Measurements from ENCODE around the gene G6PC1.

G6PC1 gene

DNA sequence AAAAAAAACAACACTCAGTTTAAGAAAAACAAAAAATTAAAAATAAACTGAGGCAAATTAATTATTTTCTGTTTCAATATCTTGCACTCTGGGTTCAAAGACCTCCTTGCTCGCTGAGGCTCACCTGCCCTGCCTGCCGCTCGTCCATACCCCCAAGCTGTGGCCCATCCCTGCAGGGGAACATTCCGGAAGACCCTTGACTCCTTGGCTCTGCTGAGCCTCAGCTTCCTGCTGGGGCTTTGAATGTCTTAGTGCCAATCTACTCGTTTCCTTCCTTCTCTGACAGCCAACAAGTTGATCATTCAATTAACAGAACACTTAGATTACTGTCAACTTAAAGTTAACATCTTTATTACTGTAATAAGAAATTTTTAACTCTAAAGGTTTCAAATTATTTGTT lies 24.3 kb downstream of the G6PC1 start (continued):
- TF ChIP-seq ZNF133 (tag by site-specific recombination; IDR thresholded peaks at IDR 0.05) (no peak), ZNF426 (tag by site-specific recombination; IDR thresholded peaks at IDR 0.05) (no peak)

DNA sequence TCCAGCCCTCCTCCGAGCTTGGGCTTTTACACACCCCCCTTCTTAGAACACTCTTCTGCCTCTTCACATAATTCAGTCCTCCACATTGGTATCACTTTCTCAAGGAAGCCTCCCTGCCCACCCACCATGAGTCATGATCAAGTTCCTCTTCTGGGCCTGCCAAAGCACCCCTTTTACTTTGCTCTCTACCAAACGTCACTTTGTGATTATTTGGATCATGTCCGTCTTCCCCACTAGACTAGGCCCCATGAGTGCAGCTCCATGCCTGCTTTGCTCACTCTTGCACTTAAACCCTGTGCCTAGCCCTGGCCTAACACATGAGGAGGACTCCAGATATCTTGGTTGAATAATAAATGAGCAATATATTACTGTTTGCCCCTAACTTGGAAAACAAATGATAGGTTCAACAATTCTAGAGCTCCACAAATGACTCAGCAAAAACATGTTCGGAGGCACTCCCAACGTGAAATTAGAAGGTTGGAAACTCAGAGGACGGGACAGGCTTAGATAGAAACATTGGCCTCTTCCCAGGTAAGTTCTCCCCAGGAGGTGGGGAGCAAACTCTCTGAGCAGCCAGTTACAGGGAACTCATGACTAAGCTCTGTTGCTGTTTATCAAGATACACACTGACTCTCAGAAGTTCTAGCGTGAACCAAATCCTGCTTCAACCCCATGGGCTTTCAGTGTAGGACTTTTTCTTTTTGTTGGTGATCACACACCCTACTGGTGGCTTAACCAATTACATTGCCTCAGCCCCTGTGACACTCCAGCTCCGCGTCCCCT lies 28.3 kb downstream of the G6PC1 start:
- Histone ChIP-seq H3K9me3 (ENCODE audit: control insufficient read depth, insufficient read depth, low read depth, low read length) (no peaks in the 10 kb centered on the region), H3K4me3 (ENCODE audit: low read depth, low read length) (no peak overlapping the region), H3K4me1 (ENCODE audit: control insufficient read depth, insufficient read depth, low read length) (no peaks in the 10 kb centered on the region), H3K27ac (ENCODE audit: extremely low read depth, low read depth, low read length) (peak overlapping the region; percentile 36; the same call in 1 of the 2 replicates), H3K36me3 (ENCODE audit: control insufficient read depth in 2 of 2, insufficient read depth in 1 of 2, low read length in 2 of 2) (no peaks in the 10 kb centered on the region)
- ChIA-PET POLR2A (interaction anchor here (0.8 to 1.5 kb wide), 3 partner anchors 81 to 105 kb away, joined by 3 to 6 read pairs (median 3); partner anchors contain the start of genes AOC2 and BECN1), CTCF (interaction anchor here (0.6 to 4.4 kb wide), 22 partner anchors 9 to 389 kb away, joined by 3 to 47 read pairs (median 4); partner anchors contain the start of genes AOC2, BECN1 and PSME3)
- TF ChIP-seq ZNF169 (tag by site-specific recombination; IDR thresholded peaks at IDR 0.05) (no peak), ZBTB21 (tag by site-specific recombination; IDR thresholded peaks at IDR 0.05) (no peak), HOXA7 (CRISPR knock-in tag; IDR thresholded peaks at IDR 0.05; ENCODE audit: borderline replicate concordance) (no peak), MZF1 (tag by site-specific recombination; IDR thresholded peaks at IDR 0.05; ENCODE audit: borderline replicate concordance) (no peak), BCL11A (tag by site-specific recombination; IDR thresholded peaks at IDR 0.05; ENCODE audit: low read depth) (no peak), ZNF2 (tag by site-specific recombination; IDR thresholded peaks at IDR 0.05) (no peak), ZNF777 (tag by site-specific recombination; IDR thresholded peaks at IDR 0.05; ENCODE audit: borderline replicate concordance) (no peak), ZNF133 (tag by site-specific recombination; IDR thresholded peaks at IDR 0.05) (0 out of 2 replicates have a peak, but pooled peaks have one; percentile 9), ZNF10 (tag by site-specific recombination; IDR thresholded peaks at IDR 0.05) (no peak), ZNF341 (tag by site-specific recombination; IDR thresholded peaks at IDR 0.05; ENCODE audit: low read depth) (no peak), EGR2 (tag by site-specific recombination; IDR thresholded peaks at IDR 0.05; ENCODE audit: low read depth) (peak; percentile 34; the same call in 1 of the 2 replicates), PRDM1 (tag by site-specific recombination; IDR thresholded peaks at IDR 0.05) (no peak), ZNF335 (tag by site-specific recombination; conservative IDR thresholded peaks at IDR 0.05) (0 out of 2 replicates have a peak, but pooled peaks have one; percentile 5), ZNF654 (tag by site-specific recombination; IDR thresholded peaks at IDR 0.05; ENCODE audit: low read depth) (peak; percentile 53), ZNF791 (tag by site-specific recombination; IDR thresholded peaks at IDR 0.05) (no peak), RBAK (tag by site-specific recombination; IDR thresholded peaks at IDR 0.05) (no peak)
- TF ChIP-seq, protein P1, sequence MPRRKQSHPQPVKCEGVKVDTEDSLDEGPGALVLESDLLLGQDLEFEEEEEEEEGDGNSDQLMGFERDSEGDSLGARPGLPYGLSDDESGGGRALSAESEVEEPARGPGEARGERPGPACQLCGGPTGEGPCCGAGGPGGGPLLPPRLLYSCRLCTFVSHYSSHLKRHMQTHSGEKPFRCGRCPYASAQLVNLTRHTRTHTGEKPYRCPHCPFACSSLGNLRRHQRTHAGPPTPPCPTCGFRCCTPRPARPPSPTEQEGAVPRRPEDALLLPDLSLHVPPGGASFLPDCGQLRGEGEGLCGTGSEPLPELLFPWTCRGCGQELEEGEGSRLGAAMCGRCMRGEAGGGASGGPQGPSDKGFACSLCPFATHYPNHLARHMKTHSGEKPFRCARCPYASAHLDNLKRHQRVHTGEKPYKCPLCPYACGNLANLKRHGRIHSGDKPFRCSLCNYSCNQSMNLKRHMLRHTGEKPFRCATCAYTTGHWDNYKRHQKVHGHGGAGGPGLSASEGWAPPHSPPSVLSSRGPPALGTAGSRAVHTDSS (tag by site-specific recombination; IDR thresholded peaks at IDR 0.05), result no peak
- TF ChIP-seq, protein P2, sequence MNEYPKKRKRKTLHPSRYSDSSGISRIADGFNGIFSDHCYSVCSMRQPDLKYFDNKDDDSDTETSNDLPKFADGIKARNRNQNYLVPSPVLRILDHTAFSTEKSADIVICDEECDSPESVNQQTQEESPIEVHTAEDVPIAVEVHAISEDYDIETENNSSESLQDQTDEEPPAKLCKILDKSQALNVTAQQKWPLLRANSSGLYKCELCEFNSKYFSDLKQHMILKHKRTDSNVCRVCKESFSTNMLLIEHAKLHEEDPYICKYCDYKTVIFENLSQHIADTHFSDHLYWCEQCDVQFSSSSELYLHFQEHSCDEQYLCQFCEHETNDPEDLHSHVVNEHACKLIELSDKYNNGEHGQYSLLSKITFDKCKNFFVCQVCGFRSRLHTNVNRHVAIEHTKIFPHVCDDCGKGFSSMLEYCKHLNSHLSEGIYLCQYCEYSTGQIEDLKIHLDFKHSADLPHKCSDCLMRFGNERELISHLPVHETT (tag by site-specific recombination; IDR thresholded peaks at IDR 0.05), result no peak
- TF ChIP-seq, protein P3, sequence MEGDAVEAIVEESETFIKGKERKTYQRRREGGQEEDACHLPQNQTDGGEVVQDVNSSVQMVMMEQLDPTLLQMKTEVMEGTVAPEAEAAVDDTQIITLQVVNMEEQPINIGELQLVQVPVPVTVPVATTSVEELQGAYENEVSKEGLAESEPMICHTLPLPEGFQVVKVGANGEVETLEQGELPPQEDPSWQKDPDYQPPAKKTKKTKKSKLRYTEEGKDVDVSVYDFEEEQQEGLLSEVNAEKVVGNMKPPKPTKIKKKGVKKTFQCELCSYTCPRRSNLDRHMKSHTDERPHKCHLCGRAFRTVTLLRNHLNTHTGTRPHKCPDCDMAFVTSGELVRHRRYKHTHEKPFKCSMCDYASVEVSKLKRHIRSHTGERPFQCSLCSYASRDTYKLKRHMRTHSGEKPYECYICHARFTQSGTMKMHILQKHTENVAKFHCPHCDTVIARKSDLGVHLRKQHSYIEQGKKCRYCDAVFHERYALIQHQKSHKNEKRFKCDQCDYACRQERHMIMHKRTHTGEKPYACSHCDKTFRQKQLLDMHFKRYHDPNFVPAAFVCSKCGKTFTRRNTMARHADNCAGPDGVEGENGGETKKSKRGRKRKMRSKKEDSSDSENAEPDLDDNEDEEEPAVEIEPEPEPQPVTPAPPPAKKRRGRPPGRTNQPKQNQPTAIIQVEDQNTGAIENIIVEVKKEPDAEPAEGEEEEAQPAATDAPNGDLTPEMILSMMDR (tag by site-specific recombination; IDR thresholded peaks at IDR 0.05), result no peak
- TF ChIP-seq, protein P4, sequence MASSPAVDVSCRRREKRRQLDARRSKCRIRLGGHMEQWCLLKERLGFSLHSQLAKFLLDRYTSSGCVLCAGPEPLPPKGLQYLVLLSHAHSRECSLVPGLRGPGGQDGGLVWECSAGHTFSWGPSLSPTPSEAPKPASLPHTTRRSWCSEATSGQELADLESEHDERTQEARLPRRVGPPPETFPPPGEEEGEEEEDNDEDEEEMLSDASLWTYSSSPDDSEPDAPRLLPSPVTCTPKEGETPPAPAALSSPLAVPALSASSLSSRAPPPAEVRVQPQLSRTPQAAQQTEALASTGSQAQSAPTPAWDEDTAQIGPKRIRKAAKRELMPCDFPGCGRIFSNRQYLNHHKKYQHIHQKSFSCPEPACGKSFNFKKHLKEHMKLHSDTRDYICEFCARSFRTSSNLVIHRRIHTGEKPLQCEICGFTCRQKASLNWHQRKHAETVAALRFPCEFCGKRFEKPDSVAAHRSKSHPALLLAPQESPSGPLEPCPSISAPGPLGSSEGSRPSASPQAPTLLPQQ (tag by site-specific recombination; IDR thresholded peaks at IDR 0.05), result no peak
- TF ChIP-seq, protein P5, sequence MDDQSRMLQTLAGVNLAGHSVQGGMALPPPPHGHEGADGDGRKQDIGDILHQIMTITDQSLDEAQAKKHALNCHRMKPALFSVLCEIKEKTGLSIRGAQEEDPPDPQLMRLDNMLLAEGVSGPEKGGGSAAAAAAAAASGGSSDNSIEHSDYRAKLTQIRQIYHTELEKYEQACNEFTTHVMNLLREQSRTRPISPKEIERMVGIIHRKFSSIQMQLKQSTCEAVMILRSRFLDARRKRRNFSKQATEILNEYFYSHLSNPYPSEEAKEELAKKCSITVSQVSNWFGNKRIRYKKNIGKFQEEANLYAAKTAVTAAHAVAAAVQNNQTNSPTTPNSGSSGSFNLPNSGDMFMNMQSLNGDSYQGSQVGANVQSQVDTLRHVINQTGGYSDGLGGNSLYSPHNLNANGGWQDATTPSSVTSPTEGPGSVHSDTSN (CRISPR knock-in tag; IDR thresholded peaks at IDR 0.05), result no peak
- TF ChIP-seq, protein P6, sequence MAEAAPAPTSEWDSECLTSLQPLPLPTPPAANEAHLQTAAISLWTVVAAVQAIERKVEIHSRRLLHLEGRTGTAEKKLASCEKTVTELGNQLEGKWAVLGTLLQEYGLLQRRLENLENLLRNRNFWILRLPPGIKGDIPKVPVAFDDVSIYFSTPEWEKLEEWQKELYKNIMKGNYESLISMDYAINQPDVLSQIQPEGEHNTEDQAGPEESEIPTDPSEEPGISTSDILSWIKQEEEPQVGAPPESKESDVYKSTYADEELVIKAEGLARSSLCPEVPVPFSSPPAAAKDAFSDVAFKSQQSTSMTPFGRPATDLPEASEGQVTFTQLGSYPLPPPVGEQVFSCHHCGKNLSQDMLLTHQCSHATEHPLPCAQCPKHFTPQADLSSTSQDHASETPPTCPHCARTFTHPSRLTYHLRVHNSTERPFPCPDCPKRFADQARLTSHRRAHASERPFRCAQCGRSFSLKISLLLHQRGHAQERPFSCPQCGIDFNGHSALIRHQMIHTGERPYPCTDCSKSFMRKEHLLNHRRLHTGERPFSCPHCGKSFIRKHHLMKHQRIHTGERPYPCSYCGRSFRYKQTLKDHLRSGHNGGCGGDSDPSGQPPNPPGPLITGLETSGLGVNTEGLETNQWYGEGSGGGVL (tag by site-specific recombination; IDR thresholded peaks at IDR 0.05), result no peak
- TF ChIP-seq, protein P7, sequence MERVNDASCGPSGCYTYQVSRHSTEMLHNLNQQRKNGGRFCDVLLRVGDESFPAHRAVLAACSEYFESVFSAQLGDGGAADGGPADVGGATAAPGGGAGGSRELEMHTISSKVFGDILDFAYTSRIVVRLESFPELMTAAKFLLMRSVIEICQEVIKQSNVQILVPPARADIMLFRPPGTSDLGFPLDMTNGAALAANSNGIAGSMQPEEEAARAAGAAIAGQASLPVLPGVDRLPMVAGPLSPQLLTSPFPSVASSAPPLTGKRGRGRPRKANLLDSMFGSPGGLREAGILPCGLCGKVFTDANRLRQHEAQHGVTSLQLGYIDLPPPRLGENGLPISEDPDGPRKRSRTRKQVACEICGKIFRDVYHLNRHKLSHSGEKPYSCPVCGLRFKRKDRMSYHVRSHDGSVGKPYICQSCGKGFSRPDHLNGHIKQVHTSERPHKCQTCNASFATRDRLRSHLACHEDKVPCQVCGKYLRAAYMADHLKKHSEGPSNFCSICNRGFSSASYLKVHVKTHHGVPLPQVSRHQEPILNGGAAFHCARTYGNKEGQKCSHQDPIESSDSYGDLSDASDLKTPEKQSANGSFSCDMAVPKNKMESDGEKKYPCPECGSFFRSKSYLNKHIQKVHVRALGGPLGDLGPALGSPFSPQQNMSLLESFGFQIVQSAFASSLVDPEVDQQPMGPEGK (tag by site-specific recombination; IDR thresholded peaks at IDR 0.05), result no peak
